HG02938 (cell line): ENCODE data around the gene AATF.
"Not testable (repeated sequence)": the region's sequence is repeated elsewhere in the genome, so short reads cannot be mapped to it uniquely, and the experiment has no call there.

Experiments used
- ATAC-seq: cut with Tn5 transposase; IDR thresholded peaks from one replicate; pipeline ENCODE4 v1.9.1; 2021; ENCODE audit warnings: mild to moderate bottlenecking, moderate library complexity; ENCODE audit not compliant: unreplicated experiment

AATF gene

DNA sequence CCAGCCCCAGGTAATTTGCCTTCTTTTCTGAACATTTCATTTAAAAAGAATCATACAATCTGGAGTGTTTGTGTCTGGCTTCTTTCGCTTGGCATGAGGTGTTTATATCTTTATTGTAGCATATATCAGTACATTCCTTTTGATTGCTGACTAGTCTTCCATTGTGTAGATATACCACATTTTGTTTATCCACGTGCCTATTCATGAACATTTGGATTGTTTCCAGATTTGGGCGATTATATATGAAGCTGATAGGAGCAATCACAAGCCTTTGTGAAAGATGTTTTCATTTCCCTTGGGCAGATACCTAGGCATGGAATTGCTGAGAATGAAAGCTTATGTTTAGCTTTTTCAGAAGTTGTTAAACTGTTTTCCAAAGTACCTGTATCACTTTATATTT, 120.3 kb downstream of the AATF start:
- ATAC-seq: no peak

DNA sequence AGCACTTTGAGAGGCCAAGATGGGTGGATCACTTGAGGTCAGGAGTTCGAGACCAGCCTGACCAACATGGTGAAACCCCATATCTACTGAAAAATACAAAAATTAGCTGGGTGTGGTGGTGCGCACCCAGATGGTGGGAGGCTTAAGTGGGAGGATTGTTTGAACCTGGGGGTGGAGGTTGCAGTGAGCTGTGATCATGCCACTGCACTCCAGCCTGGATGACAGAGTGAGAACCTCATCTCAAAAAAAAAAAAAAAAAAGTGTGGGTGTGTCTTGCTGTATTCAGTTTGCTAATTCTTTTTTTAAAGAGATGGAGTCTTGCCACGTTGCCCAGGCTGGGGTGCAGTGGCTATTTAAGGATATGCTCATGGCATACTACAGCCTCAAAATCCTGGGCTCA, 124.7 kb downstream of the AATF start:
- not testable (repeated sequence) for ATAC-seq

DNA sequence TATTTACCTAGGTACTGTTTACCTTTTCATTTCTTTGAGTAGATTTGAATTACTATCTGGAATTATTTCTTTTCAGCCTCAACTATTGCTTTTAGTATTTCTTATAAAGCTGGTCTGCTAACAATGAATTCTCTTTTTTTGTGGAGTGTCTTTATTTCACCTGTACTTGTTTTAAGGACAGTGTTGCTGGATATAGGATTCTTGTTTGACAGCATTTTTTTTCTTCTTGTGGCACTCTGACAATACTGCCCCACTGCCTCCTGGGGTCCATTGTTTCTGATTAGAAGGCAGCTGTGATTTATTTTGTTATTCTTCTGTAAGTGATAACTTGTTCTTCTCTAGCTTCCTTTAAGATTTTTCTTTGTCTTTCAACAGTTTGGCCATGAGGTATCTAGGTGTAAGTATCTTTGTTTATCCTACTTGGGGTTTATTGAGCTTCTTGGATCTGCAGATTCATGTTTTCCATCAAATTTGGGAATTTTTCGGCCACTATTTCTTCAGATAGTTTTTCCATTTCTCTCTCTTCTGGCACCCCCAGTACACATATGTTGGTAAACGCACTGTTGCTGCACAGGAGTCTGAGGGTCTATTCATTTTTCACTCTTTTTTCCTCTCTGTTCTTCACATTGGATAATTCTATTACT, 130.4 kb downstream of the AATF start:
- no peak for ATAC-seq

DNA sequence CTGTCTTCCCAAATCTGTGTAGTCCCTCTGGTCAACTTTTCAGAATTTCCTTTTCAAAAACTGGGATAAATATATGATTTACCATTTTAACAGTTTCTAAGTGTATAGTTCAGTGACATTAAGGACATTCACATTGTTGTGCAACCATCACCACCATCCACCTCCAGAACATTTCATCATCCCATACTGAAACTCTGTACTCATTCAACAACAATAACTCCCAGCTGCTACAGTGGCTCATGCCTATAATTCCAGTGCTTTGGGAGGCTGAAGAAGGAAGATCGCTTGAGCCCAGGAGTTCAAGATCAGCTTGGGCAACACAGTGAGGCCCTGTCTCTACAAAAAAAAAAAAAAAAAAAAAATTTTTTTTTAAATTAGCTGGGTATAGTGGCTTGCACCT, 131.0 kb downstream of the AATF start:
- no peak for ATAC-seq

DNA sequence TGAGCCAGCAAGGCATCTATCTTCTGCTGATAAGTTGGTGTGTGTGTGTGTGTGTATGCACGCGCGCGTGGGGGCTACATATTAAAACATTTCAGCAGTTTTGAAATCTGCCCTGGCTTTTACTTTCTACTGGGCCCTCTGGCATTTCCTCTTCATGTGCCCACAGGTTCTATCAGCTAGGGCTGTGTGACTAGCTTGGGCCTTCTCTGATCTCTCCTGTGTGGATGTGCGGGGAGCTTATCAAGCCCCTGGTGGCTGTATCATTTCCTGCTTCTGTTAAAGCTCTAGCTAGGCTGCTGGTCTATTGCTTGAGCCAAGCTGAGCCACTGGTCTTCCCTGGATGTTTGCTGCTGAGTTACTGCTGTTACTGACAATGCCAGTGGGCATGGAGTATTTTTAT, 132.5 kb downstream of the AATF start:
- no peak for ATAC-seq

DNA sequence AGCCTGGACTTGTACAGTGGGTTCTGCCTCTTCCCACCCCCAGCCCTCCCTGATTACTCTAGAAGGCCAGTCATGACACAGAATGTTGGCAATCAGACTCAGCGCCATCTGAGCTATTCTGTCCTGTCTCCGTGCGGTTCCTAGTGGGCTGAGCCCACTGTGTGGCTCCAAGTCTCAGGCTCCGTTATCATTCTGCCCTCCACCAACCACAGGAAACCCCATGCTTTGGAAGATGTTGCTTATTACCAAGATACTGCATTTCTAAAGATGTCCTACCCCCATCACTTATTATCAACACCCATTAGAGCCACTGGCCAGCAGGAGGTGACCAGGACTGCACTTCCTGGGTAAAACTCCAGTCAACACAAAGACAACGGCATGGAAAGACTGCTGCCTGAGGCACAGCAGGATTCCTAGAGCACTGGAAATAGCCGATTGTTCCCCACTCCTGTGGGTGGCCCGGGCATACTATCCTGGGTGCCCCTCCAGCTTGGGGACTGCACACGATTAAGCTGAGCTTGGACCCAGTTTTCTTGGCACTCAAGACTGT, 133.6 kb downstream of the AATF start:
- no peak for ATAC-seq

DNA sequence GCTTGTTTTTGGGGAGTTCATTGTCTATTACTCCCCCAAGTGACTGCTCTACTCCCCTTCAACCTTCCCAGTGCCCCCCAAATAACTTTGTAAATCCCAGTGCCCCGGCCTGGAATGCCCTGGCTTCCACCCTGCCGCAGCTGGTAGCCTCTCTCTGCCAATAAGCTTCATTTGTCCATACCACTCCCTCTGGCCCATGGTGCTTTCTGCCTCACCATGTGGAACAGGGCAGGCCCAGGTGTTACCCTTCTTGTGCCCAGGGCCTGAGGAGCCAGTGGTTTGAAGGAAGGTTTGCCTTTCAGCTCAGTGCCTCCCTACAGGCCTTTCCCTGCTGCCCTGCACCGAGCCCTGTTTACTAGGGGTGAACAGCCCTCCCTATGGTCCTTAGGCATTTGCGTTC, 134.2 kb downstream of the AATF start:
- ATAC-seq: no peak

DNA sequence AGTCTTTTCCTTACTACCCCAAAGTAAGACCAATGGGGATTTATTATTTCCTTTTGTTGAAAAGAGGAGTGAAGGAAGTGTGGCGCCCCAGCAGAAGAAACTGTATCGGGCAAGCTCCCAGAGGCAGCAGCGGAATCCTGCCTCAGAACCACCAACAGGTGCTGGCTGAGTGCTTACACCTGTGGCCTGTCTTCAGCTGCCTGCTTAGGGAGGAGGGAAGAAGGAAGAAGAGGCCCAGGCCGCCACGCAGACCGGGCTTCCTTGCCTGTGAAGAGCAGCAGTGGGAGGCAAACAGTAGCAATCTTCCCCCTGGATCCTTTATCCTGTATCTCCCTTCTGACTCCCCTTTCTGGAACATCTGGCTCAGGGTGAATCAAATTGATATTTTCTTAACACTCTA, 134.7 kb downstream of the AATF start:
- no peak for ATAC-seq

DNA sequence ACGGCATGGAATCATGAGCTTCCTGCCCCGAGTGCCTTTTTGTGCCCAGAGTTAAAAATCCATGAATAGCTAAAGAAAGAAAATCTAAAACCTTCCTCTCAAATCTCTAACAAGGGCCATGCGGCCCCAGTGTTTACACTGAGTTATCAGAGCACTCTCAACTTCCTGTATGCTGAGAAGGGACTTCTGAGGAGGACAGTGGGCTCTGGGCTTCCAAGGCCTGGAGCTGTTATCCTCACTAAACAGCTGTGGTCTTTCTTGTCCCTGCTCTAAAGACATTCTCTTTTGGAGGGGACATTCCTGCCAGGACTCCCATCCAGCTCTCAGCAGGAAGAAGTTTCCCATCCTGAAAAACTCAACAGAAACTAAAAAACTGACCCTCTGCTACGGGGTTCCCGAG, 135.6 kb downstream of the AATF start:
- no peak for ATAC-seq

DNA sequence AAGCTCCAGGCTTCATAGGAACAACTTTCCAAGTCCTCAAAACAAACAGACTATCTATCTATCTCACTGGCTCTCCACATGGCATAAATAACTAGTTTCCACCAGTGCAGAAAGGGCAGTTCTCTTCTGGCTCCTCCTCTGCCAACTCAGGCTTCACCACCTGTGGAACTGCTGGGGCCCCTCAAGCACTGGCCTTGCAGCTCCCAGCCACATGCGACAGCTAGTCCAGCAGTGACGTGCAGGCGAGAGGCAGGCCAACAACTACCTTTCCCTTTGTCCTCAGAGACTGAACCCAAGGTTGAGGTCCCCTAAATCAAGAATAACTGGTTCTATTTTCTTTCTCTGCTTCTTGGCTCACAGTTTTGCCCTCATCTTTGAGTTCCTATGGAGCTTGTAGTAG, 137.6 kb downstream of the AATF start:
- ATAC-seq: no peak

DNA sequence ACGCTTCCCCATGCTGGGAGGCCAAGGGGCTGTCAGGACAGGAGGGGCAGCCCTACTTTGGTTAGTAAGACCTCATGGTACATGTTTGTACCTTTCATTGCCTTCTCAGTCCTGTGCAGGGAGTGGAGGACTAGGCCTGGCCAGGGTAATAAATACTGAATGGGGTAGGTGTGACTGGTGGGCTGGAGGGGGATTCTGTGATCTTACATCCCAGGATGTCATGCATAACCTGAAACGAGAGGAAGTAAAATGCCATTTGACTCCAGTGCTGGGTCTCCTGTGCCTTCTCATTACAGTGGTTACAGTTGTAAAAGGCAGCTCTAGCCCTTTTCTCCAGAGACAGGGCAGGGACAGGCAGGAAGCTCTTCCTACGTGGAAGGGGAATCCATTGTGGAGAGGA, 138.2 kb downstream of the AATF start:
- ATAC-seq: no peak

DNA sequence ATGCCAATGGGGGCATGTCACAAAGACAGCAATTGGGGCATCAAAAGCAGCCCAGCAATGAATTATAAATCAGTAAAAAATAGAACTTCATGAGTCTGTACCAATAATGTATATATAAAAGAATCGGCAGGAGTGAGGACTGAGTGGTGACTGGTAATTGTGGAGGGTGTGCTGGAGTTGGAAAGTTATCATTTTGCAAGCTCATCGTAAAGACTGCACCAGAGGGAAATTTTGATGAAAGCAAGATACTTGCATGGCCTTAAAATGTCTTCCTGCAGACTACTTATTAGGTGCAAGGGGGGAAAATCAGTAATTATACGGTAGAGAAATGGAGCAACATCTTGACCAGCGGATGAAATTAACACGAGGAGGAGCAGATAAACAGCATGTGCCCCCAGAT, 138.9 kb downstream of the AATF start:
- no peak for ATAC-seq

DNA sequence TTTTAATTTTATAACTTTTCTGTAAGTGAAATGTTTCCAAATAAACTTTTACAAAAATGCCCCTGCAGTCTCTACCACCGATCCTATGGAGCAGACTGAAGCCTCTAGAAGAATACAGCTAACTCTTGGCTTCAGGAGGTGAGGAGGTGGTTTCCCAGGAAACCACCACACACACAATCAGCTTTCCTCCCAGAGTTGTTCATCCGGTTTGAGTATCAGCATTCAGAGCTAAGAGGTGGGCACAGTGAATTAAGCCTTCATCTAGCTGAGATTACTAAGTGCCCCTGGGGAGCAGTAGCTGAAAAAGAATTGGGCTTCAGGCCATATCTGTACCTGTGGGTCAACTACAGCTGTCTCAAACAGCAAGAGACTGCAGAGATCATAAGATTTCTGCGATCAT, 139.7 kb downstream of the AATF start:
- no peak for ATAC-seq

DNA sequence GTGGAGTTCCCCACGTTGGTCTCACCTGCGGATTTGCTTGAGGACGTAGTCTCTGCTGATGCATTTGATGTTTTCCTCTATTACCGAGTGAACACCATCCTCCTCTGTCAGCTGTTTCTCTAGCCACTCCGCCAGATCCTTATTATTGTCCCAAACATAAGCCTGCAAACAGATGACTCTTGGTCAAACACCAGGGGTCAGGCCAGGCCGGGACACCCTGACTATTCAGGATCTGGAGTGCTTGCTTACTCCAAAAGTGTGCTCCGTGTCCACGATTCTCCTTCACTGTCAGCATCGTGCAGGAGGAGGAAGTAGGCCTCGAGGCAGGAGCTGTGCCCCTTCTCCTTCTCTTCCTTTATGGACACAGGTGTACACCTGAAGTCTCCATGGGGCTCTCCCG, 140.2 kb downstream of the AATF start:
- no peak for ATAC-seq

DNA sequence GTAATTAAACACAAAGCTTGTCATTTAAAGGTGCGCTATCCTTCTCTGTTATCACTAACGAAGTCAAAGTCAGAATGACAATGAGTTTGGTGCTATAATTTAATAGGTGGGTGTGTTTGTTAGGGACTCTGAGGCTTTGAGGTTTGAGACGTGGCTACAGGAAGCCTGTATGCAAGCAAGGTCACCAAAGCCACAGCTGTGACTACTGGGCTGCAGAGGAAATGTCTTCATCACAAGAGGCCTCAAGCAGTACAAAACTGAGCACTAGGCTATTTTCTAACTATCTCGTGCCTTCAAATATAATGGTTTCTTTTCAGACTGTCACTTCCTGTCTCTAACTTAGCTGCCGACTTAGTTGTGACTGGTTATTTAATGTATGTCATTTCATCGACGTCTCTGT, 141.2 kb downstream of the AATF start:
- peak; percentile 62 for ATAC-seq

DNA sequence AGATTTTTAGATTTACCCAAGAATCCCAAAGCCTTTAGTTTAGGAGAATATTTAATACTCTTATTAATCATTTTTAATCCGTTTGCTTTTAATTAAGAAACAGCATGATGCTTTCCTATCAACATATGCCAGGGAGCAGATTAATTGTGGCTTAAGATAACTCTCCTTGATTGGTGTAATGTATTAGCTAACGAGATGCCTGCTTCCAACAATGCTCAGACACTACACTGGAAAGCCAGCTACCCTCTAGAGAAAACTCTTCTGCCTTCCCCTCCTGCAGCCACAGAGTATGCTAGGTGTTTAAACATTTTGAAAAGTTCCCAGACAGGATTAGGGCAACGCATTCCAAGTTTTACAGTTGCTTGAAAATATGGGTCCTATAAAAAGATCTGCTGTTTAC, 142.2 kb downstream of the AATF start:
- no peak for ATAC-seq

DNA sequence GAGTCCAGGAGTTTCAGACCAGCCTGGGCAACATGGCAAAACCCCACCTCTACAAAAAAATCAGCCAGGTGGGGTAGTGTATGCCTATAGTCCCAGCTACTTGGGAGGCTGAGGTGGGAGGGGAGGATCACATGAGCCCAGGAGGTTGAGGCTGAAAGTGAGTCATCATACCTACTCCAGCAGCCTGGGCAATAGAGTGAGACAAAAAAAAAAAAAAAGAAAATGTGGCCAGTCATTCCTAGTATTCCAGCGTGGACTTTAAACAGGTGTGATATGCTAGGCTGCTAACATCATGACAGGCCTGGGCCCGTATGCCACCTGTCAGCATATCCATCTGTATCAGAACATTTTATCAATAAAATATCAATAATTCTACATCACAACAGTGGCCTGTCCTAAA, 143.3 kb downstream of the AATF start:
- ATAC-seq: no peak

DNA sequence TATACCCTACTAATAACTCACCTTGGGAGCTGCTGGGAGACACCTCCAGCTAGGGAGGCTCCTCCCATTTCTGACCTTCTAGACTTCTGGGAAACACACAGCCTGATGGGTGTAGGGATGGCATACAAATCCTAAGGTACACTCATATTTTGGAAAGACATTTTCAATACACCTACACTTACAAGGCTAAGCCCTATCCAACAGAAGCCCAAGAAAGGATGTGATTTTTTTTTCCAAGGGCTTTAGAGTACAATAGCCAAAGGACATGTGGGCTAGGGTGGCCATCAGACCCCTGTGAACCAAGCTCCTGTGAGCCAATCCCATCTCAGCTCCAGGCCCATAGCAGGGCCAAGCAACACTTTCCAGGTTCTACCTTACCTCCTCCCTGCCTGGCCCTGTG, 143.9 kb downstream of the AATF start:
- no peak for ATAC-seq

DNA sequence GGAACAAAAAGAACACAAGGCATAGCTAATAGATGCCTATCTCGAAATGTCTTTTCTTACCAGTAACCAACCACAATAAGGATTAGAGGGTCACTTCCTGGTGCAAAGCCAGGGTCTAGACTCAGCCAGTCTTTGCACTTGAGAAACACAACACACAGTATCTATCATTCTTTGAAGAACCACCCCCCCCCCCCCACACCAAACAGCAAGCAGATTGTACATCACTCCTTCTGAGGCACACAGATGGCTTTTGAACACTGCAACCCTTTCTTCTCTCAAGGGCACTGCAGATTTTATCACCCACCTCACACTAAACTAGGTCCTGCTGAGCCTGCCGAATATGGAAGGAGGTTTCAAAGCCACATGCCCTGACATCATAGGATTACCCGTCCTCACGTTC, 145.6 kb downstream of the AATF start:
- ATAC-seq: no peak

DNA sequence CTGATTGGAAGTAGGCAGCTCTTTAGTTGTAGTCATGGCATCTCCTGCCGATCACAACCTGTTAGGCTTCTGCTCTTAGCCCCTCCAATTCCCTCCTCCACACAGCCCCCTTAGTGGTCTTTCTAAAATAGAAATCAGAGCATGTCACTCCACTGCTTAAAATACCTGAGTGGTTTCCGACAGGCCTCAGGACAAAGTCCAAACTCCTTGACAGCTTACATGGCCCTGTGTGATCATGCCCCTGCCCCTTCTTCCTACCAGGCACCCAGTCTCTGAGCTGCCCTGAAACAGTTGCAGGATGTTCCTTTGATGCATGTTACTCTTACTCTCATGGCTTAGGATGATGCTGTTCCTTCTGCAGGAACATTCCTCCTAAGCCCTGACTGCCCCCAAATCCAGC, 147.3 kb downstream of the AATF start:
- ATAC-seq: no peak

DNA sequence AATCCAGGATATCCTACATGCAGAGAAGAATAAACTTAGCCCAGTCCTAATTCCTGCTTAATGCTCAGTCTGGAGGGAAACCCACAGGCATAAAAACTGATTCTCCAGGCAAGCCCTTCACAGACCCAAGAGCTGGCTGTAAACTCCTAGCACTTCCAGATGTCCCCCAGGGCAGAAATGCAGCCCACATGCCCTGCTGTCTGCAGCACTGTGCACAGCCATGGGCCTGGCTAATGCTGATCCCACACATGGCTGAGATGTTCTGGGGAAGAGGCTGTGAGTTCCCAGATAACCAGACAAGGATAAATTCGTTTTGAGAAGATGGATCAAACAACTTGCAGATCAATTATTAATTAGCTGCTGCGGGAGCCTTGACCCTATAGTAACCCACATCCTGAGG, 148.4 kb downstream of the AATF start:
- ATAC-seq: no peak

DNA sequence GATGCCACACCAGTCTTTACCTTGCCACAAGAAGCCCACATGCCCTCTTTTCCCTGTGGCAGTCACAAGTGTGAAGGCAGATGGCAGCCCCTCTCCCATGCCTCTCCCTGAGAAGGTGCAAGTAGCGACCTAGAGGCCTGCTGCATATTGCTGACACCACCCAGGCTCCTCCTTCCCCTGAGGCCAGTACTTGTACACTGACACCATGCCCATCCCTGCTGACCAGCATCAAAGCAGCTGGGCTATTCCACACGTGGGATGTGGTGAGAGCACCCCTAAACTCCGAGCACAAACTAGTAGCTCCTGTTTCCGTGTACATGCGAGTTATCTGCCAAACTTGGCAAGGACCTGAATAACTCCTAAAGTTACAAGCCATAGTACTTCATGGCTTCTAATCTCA, 149.4 kb downstream of the AATF start:
- no peak for ATAC-seq

DNA sequence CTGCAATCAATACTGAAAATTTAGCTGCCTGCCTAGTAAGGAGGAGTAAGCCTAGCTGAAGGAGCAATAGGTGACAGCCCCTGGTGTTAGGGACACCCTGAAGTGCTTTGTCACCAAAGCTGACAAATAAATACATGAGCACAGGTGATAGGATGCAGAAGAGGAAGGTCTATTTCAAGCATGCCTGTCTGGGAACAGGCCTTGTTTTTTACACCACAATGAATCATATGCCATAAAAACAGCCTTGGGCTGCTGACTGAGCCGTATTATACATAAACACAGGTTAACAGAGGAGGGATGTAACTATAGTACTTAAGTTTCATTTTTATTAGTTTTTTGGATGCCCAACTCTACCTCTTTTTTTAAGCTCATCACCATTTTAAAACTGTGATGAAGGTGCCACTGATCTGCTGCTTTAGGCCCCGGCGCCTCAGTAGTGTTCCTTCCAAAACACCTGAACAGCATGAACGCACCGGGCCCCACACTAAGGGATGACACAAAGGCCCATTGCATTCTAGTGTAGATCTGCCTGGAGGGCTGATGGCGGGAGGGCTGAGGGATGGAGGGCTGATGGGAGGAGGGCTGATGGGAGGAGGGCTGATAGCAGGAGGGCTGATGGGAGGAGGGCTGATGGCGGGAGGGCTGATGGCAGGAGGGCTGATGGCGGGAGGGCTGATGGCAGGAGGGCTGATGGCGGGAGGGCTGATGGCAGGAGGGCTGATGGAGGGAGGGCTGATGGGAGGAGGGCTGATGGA, 150.3 kb downstream of the AATF start:
- no peak for ATAC-seq
